HCT116 (cell line): ENCODE data around the gene ACTL7A. TPM values are rescaled to one million over a fixed set of nuclear protein-coding genes. Genes with fewer than 3 reads are reported as not detected.

ENCODE experiments used
- ATAC-seq: fragments of 200-7000 bp; cut with Tn5 transposase; 2 replicates; pipeline ENCODE4 v1.9.1; 2020; ENCODE audit warnings: mild to moderate bottlenecking, moderate library complexity
- BruUV-seq: library from RNA; stranded (reverse); fragments of 400-500 nt; replicated peaks from 2 replicates; lab custom pipeline; 2021; lab: Mats Ljungman, UMichigan
- CTCF ChIA-PET: fragments of 300-600 bp; sonication (Branson Sonifier 250); formaldehyde crosslinking; loops from one replicate; lab custom pipeline; 2021; ENCODE audit warnings: antibody characterized with exemption; lab: Charles Lee
- POLR2A ChIA-PET: fragments of 300-600, 350-600 bp; sonication (Branson Sonifier 250); formaldehyde crosslinking; loops from one replicate; lab custom pipeline; 2021; ENCODE audit warnings: antibody characterized with exemption; lab: Charles Lee
- RAD21 ChIA-PET, 2 experiments: fragments of 300-600 bp; sonication (Branson Sonifier 250); formaldehyde crosslinking; loops; one replicate each; lab custom pipeline; 2023; ENCODE audit warnings: low total read pairs in 2 of 2; ENCODE audit not compliant: uncharacterized antibody in 2 of 2, unreplicated experiment in 2 of 2, low non-redundant PET in 1 of 2; lab: Charles Lee
- DNase-seq: peaks from one replicate; pipeline ENCODE4 v3.0.0-alpha.2; 2010; ENCODE audit warnings: low read depth, low spot score
- H2AFZ ChIP-seq: fragments of 200-600 bp; shearing (Covaris generic), sonication (generic); 2 replicates; pipeline ENCODE4 v1.6.1; 2017; ENCODE audit warnings: low read depth, mixed run types, mixed read lengths, antibody characterized with exemption, low read length; ENCODE audit not compliant: poor library complexity, severe bottlenecking
- H3K27ac ChIP-seq: 2 replicates; pipeline ENCODE4 v1.5.1; 2012; ENCODE audit warnings: low read depth, low read length
- H3K27me3 ChIP-seq: fragments of 200-600 bp; sonication (generic); 2 replicates; pipeline ENCODE4 v1.6.1; 2016; ENCODE audit warnings: mixed run types, low read length, mixed read lengths; ENCODE audit not compliant: insufficient read depth
- H3K36me3 ChIP-seq, 2 experiments: fragments of 200-500 bp in 1 of 2; fragments of 200-600 bp in 1 of 2; sonication (Bioruptor generic) in 1 of 2; sonication (generic) in 1 of 2; 2 replicates each; pipeline versions ENCODE4 v1.5.1 to v1.6.1; 2014 to 2016; ENCODE audit warnings: low read length in 2 of 2, inconsistent platforms in 1 of 2, mixed read lengths in 1 of 2, mixed run types in 1 of 2; ENCODE audit not compliant: insufficient read depth in 2 of 2, control insufficient read depth in 1 of 2
- H3K4me1 ChIP-seq, 2 experiments: fragments of 200-600 bp in 1 of 2; sonication (generic) in 1 of 2; 2 replicates each; pipeline versions ENCODE4 v1.5.1 to v1.6.1; 2012 to 2017; ENCODE audit warnings: low read length in 2 of 2, inconsistent platforms in 1 of 2, mild to moderate bottlenecking in 1 of 2, mixed read lengths in 1 of 2, mixed run types in 1 of 2, moderate library complexity in 1 of 2; ENCODE audit not compliant: insufficient read depth in 2 of 2, control insufficient read depth in 1 of 2
- H3K4me2 ChIP-seq: fragments of 200-600 bp; sonication (generic); 2 replicates; pipeline ENCODE4 v1.6.1; 2017; ENCODE audit warnings: mixed run types, low read length, mixed read lengths
- H3K4me3 ChIP-seq, 2 experiments: fragments of 200-600 bp in 1 of 2; sonication (generic) in 1 of 2; replicated peaks in 1 of 2; 2 replicates each; pipeline ENCODE4 v1.5.1; 2011 to 2016; ENCODE audit warnings: low read length in 2 of 2, control low read depth in 1 of 2, low read depth in 1 of 2, mild to moderate bottlenecking in 1 of 2, mixed read lengths in 1 of 2, mixed run types in 1 of 2
- H3K79me2 ChIP-seq: fragments of 200-600 bp; sonication (generic); 2 replicates; pipeline ENCODE4 v1.6.1; 2017; ENCODE audit warnings: mild to moderate bottlenecking, mixed run types, low read length, moderate library complexity, mixed read lengths; ENCODE audit not compliant: insufficient read depth
- H3K9ac ChIP-seq: fragments of 200-600 bp; sonication (generic); 2 replicates; pipeline ENCODE4 v1.6.1; 2016; ENCODE audit warnings: low read length, mixed read lengths
- H3K9me2 ChIP-seq: fragments of 200-600 bp; sonication (generic), shearing (Covaris generic); 2 replicates; pipeline ENCODE4 v1.6.1; 2017; ENCODE audit warnings: mixed run types, mild to moderate bottlenecking, moderate library complexity; ENCODE audit not compliant: insufficient read depth
- H3K9me3 ChIP-seq, 2 experiments: fragments of 200-500 bp in 1 of 2; fragments of 200-600 bp in 1 of 2; sonication (Bioruptor generic) in 1 of 2; sonication (generic) in 1 of 2; 2 replicates each; pipeline ENCODE4 v1.6.1; 2014 to 2017; ENCODE audit warnings: low read length in 2 of 2, mixed read lengths in 2 of 2, inconsistent platforms in 1 of 2, low read depth in 1 of 2, mild to moderate bottlenecking in 1 of 2, mixed run types in 1 of 2, moderate library complexity in 1 of 2; ENCODE audit not compliant: control insufficient read depth in 1 of 2, insufficient read depth in 1 of 2
- H4K20me1 ChIP-seq: fragments of 200-600 bp; sonication (generic), shearing (Covaris generic); 2 replicates; pipeline ENCODE4 v1.6.1; 2017; ENCODE audit warnings: mixed run types, mild to moderate bottlenecking, moderate library complexity; ENCODE audit not compliant: insufficient read depth
- JUND ChIP-seq: IDR thresholded peaks from 2 replicates; pipeline ENCODE4 v1.6.1; 2012
- MAX ChIP-seq: IDR thresholded peaks from 2 replicates; pipeline ENCODE4 v1.6.1; 2012
- TCF7L2 ChIP-seq: IDR thresholded peaks from 2 replicates; pipeline ENCODE4 v1.7.0; 2011; ENCODE audit warnings: borderline replicate concordance, inconsistent platforms; ENCODE audit not compliant: insufficient read depth, insufficient read length; ENCODE audit errors: extremely low read depth
- ZFX ChIP-seq: fragments of 450-650 bp; IDR thresholded peaks from 2 replicates; pipeline ENCODE4 v1.6.1; 2017
- ZNF274 ChIP-seq: fragments of 200-500 bp; sonication (Bioruptor generic); IDR thresholded peaks from 2 replicates; pipeline ENCODE4 v1.6.1; 2014; ENCODE audit warnings: mild to moderate bottlenecking, low read depth, low read length, inconsistent platforms
- intact Hi-C: fragments of 100-400 bp; cut with micrococcal nuclease; formaldehyde crosslinking; loops from 2 replicates; pipeline ENCODE4 v1.10.0; 2022
- total RNA-seq: library from RNA; stranded (reverse); gene quantifications from one replicate; pipeline ENCODE4 v1.2.1, GENCODE V29; 2021; ENCODE audit not compliant: unreplicated experiment

ACTL7A gene
- total RNA-seq, 1 experiment from 2014 or later: not detected

GRCh38 chr9:108816037-108816436 lies 46.0 kb upstream of the ACTL7A start:
- Histone ChIP-seq H3K4me3 (no peak overlapping the region), H3K27me3 (no peaks in the 10 kb centered on the region), H3K9me3 (no peaks in the 10 kb centered on the region), H2AFZ (no peak overlapping the region), H3K4me2 (no peak overlapping the region), H3K9me2 (no peaks in the 10 kb centered on the region), H4K20me1 (no peaks in the 10 kb centered on the region), H3K79me2 (no peaks in the 10 kb centered on the region)
- ChIA-PET RAD21 (no interaction called here), CTCF (no interaction called here)
- intact Hi-C loops: loop anchor here (10.0 kb wide), 1 partner anchor 1391 kb away; no protein-coding TSS in a partner anchor
- no peak for DNase-seq
- BruUV-seq: no TSS peak
- TF ChIP-seq ZNF274: no peak
- TF ChIP-seq ZFX: no peak
- TF ChIP-seq JUND: no peak
- TF ChIP-seq, all 23 proteins: peak for 0
- Histone ChIP-seq H3K27ac (no peak overlapping the region), H3K36me3 (no peaks in the 10 kb centered on the region), H3K4me1 (peaks cover 3 to 23% of the 10 kb centered on the region in 2 experiments; a peak in 3 of 4 replicates), H3K9ac (no peak overlapping the region)
- no peak for ATAC-seq
- POLR2A ChIA-PET: no interaction called here

DNA sequence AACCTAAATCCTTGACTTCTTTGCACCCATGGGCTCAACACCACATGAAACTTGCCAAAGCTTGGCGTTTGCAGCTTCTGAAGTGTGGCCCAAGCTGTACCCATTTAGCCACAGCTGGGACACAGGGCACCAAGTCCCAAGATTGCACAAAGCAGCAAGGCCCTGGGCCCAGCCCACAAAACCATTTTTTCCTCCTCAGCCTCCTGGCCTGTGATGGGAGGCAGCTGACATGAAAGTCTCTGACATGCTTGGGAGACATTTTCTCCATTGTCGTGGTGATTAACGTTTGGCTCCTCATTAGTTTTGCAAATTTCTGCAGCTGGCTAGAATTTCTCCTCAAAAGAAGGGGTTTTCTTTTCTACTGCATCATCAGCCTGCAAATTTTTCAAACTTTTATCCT lies 38.2 kb upstream of the ACTL7A start:
- no peaks in the 10 kb centered on the region for H3K9me2 ChIP-seq
- no peaks in the 10 kb centered on the region for H3K4me1 ChIP-seq
- ATAC-seq: no peak
- no peak overlapping the region for H3K27ac ChIP-seq
- no peak for DNase-seq
- no TSS peak for BruUV-seq
- no peaks in the 10 kb centered on the region for H3K27me3 ChIP-seq
- H2AFZ ChIP-seq: no peak overlapping the region
- no peaks in the 10 kb centered on the region; a peak in 1 of 4 replicates for H3K9me3 ChIP-seq
- RAD21 ChIA-PET: no interaction called here
- POLR2A ChIA-PET: no interaction called here
- no peak overlapping the region for H3K9ac ChIP-seq
- intact Hi-C loops: no loop called here
- no peak overlapping the region for H3K4me3 ChIP-seq
- CTCF ChIA-PET: no interaction called here
- H3K79me2 ChIP-seq: no peaks in the 10 kb centered on the region
- no peak for TF ChIP-seq MAX
- TF ChIP-seq JUND: no peak
- no peak for TF ChIP-seq TCF7L2
- TF ChIP-seq, all 23 proteins: peak for 0
- no peaks in the 10 kb centered on the region for H3K36me3 ChIP-seq
- H4K20me1 ChIP-seq: no peaks in the 10 kb centered on the region
- no peak overlapping the region for H3K4me2 ChIP-seq
